HG02798 (cell line): ENCODE results near the gene FBXO31.
"Not testable (repeated sequence)": the region's sequence is repeated elsewhere in the genome, so short reads cannot be mapped to it uniquely, and the experiment has no call there.

Experiments used
- ATAC-seq: cut with Tn5 transposase; IDR thresholded peaks from one replicate; pipeline ENCODE4 v1.9.1; 2021; ENCODE audit warnings: mild to moderate bottlenecking; ENCODE audit not compliant: unreplicated experiment, poor library complexity

Gene FBXO31

GRCh38 chr16:87412371-87412995, 28.9 kb upstream of the FBXO31 start:
- no peak for ATAC-seq

- ATAC-seq = no peak
These were observed 28.0 kb upstream of the FBXO31 start for GRCh38 chr16:87411375-87412271.

GRCh38 chr16:87410968-87411367, 27.4 kb upstream of the FBXO31 start:
- ATAC-seq = no peak

GRCh38 chr16:87410530-87410929, 27.0 kb upstream of the FBXO31 start:
- ATAC-seq = no peak

- no peak for ATAC-seq
These were observed 26.2 kb upstream of the FBXO31 start for GRCh38 chr16:87409781-87410180.

GRCh38 chr16:87409153-87409552, 25.6 kb upstream of the FBXO31 start:
- ATAC-seq = no peak

GRCh38 chr16:87407511-87408112, 24.0 kb upstream of the FBXO31 start:
- peak; percentile 71 for ATAC-seq

- ATAC-seq = no peak
These were observed 23.0 kb upstream of the FBXO31 start for GRCh38 chr16:87406495-87407088.

- ATAC-seq = no peak
These were observed 21.4 kb upstream of the FBXO31 start for GRCh38 chr16:87404764-87405625.

GRCh38 chr16:87395181-87395842, 11.7 kb upstream of the FBXO31 start:
- ATAC-seq = no peak

- ATAC-seq = no peak
These were observed 10.1 kb upstream of the FBXO31 start for GRCh38 chr16:87393680-87394055.

- peak; percentile 1 for ATAC-seq
These were observed 9.5 kb upstream of the FBXO31 start for GRCh38 chr16:87392821-87393679.

- peak; percentile 80 for ATAC-seq
These were observed 8.6 kb upstream of the FBXO31 start, which contains the start of gene MAP1LC3B for GRCh38 chr16:87391950-87392820. Gene MAP1LC3B (plus strand): TSS chr16:87392336. CDS start chr16:87392428, 92 bp downstream.

- no peak for ATAC-seq
These were observed 7.9 kb upstream of the FBXO31 start for GRCh38 chr16:87391324-87391949.

GRCh38 chr16:87390641-87391323, 7.2 kb upstream of the FBXO31 start:
- ATAC-seq = no peak

- ATAC-seq = not testable (repeated sequence)
These were observed 6.3 kb upstream of the FBXO31 start for GRCh38 chr16:87389914-87390313.

GRCh38 chr16:87389245-87389644, 5.7 kb upstream of the FBXO31 start:
- no peak for ATAC-seq
